Bronchial epithelial cell (primary cell): ENCODE measurements around the gene USP13. TPM values are rescaled to one million over a fixed set of nuclear protein-coding genes. Genes with fewer than 3 reads are reported as not detected.

Experiments used
- DNase-seq: peaks from one replicate; pipeline ENCODE4 v3.0.0-alpha.2; 2010; ENCODE audit warnings: low read depth
- FAIRE-seq: peaks from 2 replicates; lab custom pipeline; 2011; peaks lifted over from hg19 to GRCh38; lab: Jason Lieb, UNC
- H3K27me3 ChIP-seq: 2 replicates; pipeline ENCODE4 v1.5.1; 2011; ENCODE audit warnings: low read length; ENCODE audit not compliant: control insufficient read depth, insufficient read depth
- H3K36me3 ChIP-seq: 2 replicates; pipeline ENCODE4 v1.5.1; 2011; ENCODE audit warnings: low read length; ENCODE audit not compliant: control insufficient read depth, insufficient read depth
- H3K4me3 ChIP-seq: 2 replicates; pipeline ENCODE4 v1.5.1; 2011; ENCODE audit warnings: mild to moderate bottlenecking, low read depth, low read length, control low read depth
- CTCF ChIP-seq: IDR thresholded peaks from 2 replicates; pipeline ENCODE4 v1.5.1; 2011; ENCODE audit warnings: mild to moderate bottlenecking, moderate library complexity, low read length, control low read depth, inconsistent platforms; ENCODE audit not compliant: insufficient read depth, severe bottlenecking
- total RNA-seq: library from RNA; depleted of rRNA; stranded (reverse); fragments of >200 nt; gene quantifications from 2 replicates; pipeline ENCODE4 v1.2.1, GENCODE V29; 2014

USP13 gene
- total RNA-seq, 1 donor from 2014 or later = 0.79 TPM

- no peak for DNase-seq
- no peak for TF ChIP-seq CTCF
- FAIRE-seq = no peak
- H3K4me3 ChIP-seq = no peak overlapping the region
- peaks cover 2% of the 10 kb centered on the region for H3K27me3 ChIP-seq
- no peaks in the 10 kb centered on the region for H3K36me3 ChIP-seq
These were observed 169.5 kb downstream of the USP13 start for GRCh38 chr3:179822296-179822695.

GRCh38 chr3:179825527-179826246, 172.8 kb downstream of the USP13 start:
- Histone ChIP-seq H3K4me3 (no peak overlapping the region), H3K27me3 (peaks cover 2% of the 10 kb centered on the region), H3K36me3 (no peaks in the 10 kb centered on the region)
- no peak for TF ChIP-seq CTCF
- DNase-seq (no peak), FAIRE-seq (no peak)

- no peaks in the 10 kb centered on the region for H3K36me3 ChIP-seq
- peaks cover 2% of the 10 kb centered on the region for H3K27me3 ChIP-seq
- FAIRE-seq = no peak
- no peak for DNase-seq
- no peak overlapping the region for H3K4me3 ChIP-seq
- no peak for TF ChIP-seq CTCF
These were observed 173.4 kb downstream of the USP13 start for GRCh38 chr3:179826247-179826637.

GRCh38 chr3:179828738-179829137, 175.9 kb downstream of the USP13 start:
- peaks cover 2% of the 10 kb centered on the region for H3K27me3 ChIP-seq
- FAIRE-seq (no peak), DNase-seq (no peak)
- no peaks in the 10 kb centered on the region for H3K36me3 ChIP-seq
- H3K4me3 ChIP-seq = no peak overlapping the region
- TF ChIP-seq CTCF = no peak

- Histone ChIP-seq H3K27me3 (peaks cover 2% of the 10 kb centered on the region), H3K4me3 (no peak overlapping the region), H3K36me3 (no peaks in the 10 kb centered on the region)
- no peak for TF ChIP-seq CTCF
- no peak for FAIRE-seq
- DNase-seq = no peak
These were observed 176.6 kb downstream of the USP13 start for GRCh38 chr3:179829401-179829800.

GRCh38 chr3:179832333-179832854, 179.6 kb downstream of the USP13 start:
- no peak for TF ChIP-seq CTCF
- no peak for DNase-seq
- Histone ChIP-seq H3K27me3 (no peaks in the 10 kb centered on the region), H3K36me3 (no peaks in the 10 kb centered on the region), H3K4me3 (no peak overlapping the region)
- peak; percentile 18 for FAIRE-seq
